Fibroblast of peridontal ligament (primary cell): ENCODE data around the gene MGAT2.
A peak's percentile ranks its signal among the peaks of the same experiment; 100 is the strongest.

Experiments
- DNase-seq: peaks from one replicate; pipeline ENCODE4 v3.0.0-alpha.2; 2010; ENCODE audit errors: extremely low read depth

Gene MGAT2

GRCh38 chr14:49620182-49621113, at the start of gene MGAT2, which contains the start of gene RPL36AL:
Gene MGAT2 (plus strand): TSS chr14:49620799. CDS start chr14:49621269, 470 bp downstream.
Gene RPL36AL (minus strand): TSS chr14:49620626. CDS start chr14:49619104, 1,522 bp downstream.
- peak; percentile 98 for DNase-seq

GRCh38 chr14:49574038-49574437, 46.6 kb upstream of the MGAT2 start:
- no peak for DNase-seq

GRCh38 chr14:49578141-49578540, 42.5 kb upstream of the MGAT2 start:
- DNase-seq, result no peak

- no peak for DNase-seq
Measured at GRCh38 chr14:49579841-49580240, 40.8 kb upstream of the MGAT2 start.

GRCh38 chr14:49581209-49582112, 39.1 kb upstream of the MGAT2 start:
- DNase-seq, result no peak

GRCh38 chr14:49582113-49582977, 38.3 kb upstream of the MGAT2 start:
- no peak for DNase-seq

- DNase-seq, result no peak
Measured at GRCh38 chr14:49583629-49584028, 37.0 kb upstream of the MGAT2 start.

- DNase-seq, result no peak
Measured at GRCh38 chr14:49584058-49584457, 36.5 kb upstream of the MGAT2 start.

- peak; percentile 22 for DNase-seq
Measured at GRCh38 chr14:49584981-49585640, 35.5 kb upstream of the MGAT2 start.

GRCh38 chr14:49585803-49586672, 34.6 kb upstream of the MGAT2 start, which contains the start of gene RPS29:
Gene RPS29 (minus strand): TSS chr14:49586380. CDS start chr14:49586346, 34 bp downstream.
- peak; percentile 100 for DNase-seq

- DNase-seq, result peak; percentile 93
Measured at GRCh38 chr14:49586673-49587460, 33.7 kb upstream of the MGAT2 start.

- no peak for DNase-seq
Measured at GRCh38 chr14:49589387-49589786, 31.2 kb upstream of the MGAT2 start.

- DNase-seq, result peak; percentile 43
Measured at GRCh38 chr14:49593016-49593415, 27.6 kb upstream of the MGAT2 start.

GRCh38 chr14:49594347-49595091, 26.1 kb upstream of the MGAT2 start:
- peak; percentile 67 for DNase-seq

- DNase-seq, result no peak
Measured at GRCh38 chr14:49598189-49598484, 22.5 kb upstream of the MGAT2 start.

GRCh38 chr14:49598485-49599300, 21.9 kb upstream of the MGAT2 start, which contains the start of gene LRR1:
Gene LRR1 (plus strand): TSS chr14:49598940. CDS start chr14:49599021, 81 bp downstream.
- DNase-seq, result peak; percentile 75

- DNase-seq, result no peak
Measured at GRCh38 chr14:49607583-49607982, 13.0 kb upstream of the MGAT2 start.
